ENCODE data around the gene IZUMO3.
"Not testable (repeated sequence)": the region's sequence is repeated elsewhere in the genome, so short reads cannot be mapped to it uniquely, and the experiment has no call there.

IZUMO3 gene

GRCh38 chr9:24545847-24546522, at the start of gene IZUMO3:
Gene IZUMO3 (minus strand): TSS chr9:24545897. CDS start chr9:24545649, 248 bp downstream.
- Histone ChIP-seq H3K9me3 (ENCODE audit: control insufficient read depth, insufficient read depth, low read length) (no peaks in the 10 kb centered on the region), H3K27me3 (ENCODE audit: control insufficient read depth, insufficient read depth, low read length) (no peaks in the 10 kb centered on the region; the same call in 1 of the 2 replicates), H3K27ac (ENCODE audit: low read length) (no peak within 1 kb of the TSS), H3K4me1 (ENCODE audit: control insufficient read depth, insufficient read depth, low read length) (no peaks in the 10 kb centered on the region), H3K4me3 (ENCODE audit: low read length) (no peak within 1 kb of the TSS), H3K36me3 (ENCODE audit: control insufficient read depth, insufficient read depth, low read length) (no peaks in the 10 kb centered on the region)
- DNase-seq (ENCODE audit: low read depth, low spot score) = no peak
- no CpG with 5 or more reads among the region's 3 CpGs for WGBS (ENCODE audit: insufficient coverage, insufficient read length)

- H3K27me3 ChIP-seq (ENCODE audit: control insufficient read depth, insufficient read depth, low read length) = no peaks in the 10 kb centered on the region
- WGBS (ENCODE audit: insufficient coverage, insufficient read length) = no CpG with 5 or more reads among the region's 8 CpGs
- no peak for DNase-seq (ENCODE audit: low read depth, low spot score)
- H3K4me3 ChIP-seq (ENCODE audit: low read length) = no peak overlapping the region
- H3K9me3 ChIP-seq (ENCODE audit: control insufficient read depth, insufficient read depth, low read length) = no peaks in the 10 kb centered on the region
- no peaks in the 10 kb centered on the region for H3K36me3 ChIP-seq (ENCODE audit: control insufficient read depth, insufficient read depth, low read length)
- H3K27ac ChIP-seq (ENCODE audit: low read length) = no peak overlapping the region
- no peaks in the 10 kb centered on the region for H3K4me1 ChIP-seq (ENCODE audit: control insufficient read depth, insufficient read depth, low read length)
These were observed 48.6 kb upstream of the IZUMO3 start for GRCh38 chr9:24594234-24594850.

GRCh38 chr9:24590432-24590831, 44.7 kb upstream of the IZUMO3 start:
- Histone ChIP-seq H3K27ac (ENCODE audit: low read length) (no peak overlapping the region), H3K36me3 (ENCODE audit: control insufficient read depth, insufficient read depth, low read length) (no peaks in the 10 kb centered on the region), H3K27me3 (ENCODE audit: control insufficient read depth, insufficient read depth, low read length) (no peaks in the 10 kb centered on the region), H3K9me3 (ENCODE audit: control insufficient read depth, insufficient read depth, low read length) (no peaks in the 10 kb centered on the region), H3K4me3 (ENCODE audit: low read length) (no peak overlapping the region), H3K4me1 (ENCODE audit: control insufficient read depth, insufficient read depth, low read length) (no peaks in the 10 kb centered on the region)
- DNase-seq (ENCODE audit: low read depth, low spot score) = no peak
- no CpG with 5 or more reads among the region's 1 CpG for WGBS (ENCODE audit: insufficient coverage, insufficient read length)

GRCh38 chr9:24587883-24588282, 42.2 kb upstream of the IZUMO3 start:
- no peak overlapping the region for H3K4me3 ChIP-seq (ENCODE audit: low read length)
- H3K4me1 ChIP-seq (ENCODE audit: control insufficient read depth, insufficient read depth, low read length) = no peaks in the 10 kb centered on the region
- no peak overlapping the region for H3K27ac ChIP-seq (ENCODE audit: low read length)
- WGBS (ENCODE audit: insufficient coverage, insufficient read length) = no CpG with 5 or more reads among the region's 2 CpGs
- DNase-seq (ENCODE audit: low read depth, low spot score) = no peak
- no peaks in the 10 kb centered on the region for H3K9me3 ChIP-seq (ENCODE audit: control insufficient read depth, insufficient read depth, low read length)
- H3K27me3 ChIP-seq (ENCODE audit: control insufficient read depth, insufficient read depth, low read length) = no peaks in the 10 kb centered on the region
- H3K36me3 ChIP-seq (ENCODE audit: control insufficient read depth, insufficient read depth, low read length) = no peaks in the 10 kb centered on the region

GRCh38 chr9:24582146-24583126, 36.7 kb upstream of the IZUMO3 start:
- no peak overlapping the region for H3K4me3 ChIP-seq (ENCODE audit: low read length)
- no peaks in the 10 kb centered on the region for H3K9me3 ChIP-seq (ENCODE audit: control insufficient read depth, insufficient read depth, low read length)
- no peaks in the 10 kb centered on the region for H3K4me1 ChIP-seq (ENCODE audit: control insufficient read depth, insufficient read depth, low read length)
- no peak for DNase-seq (ENCODE audit: low read depth, low spot score)
- H3K27ac ChIP-seq (ENCODE audit: low read length) = no peak overlapping the region
- H3K27me3 ChIP-seq (ENCODE audit: control insufficient read depth, insufficient read depth, low read length) = no peaks in the 10 kb centered on the region
- no CpG with 5 or more reads among the region's 6 CpGs for WGBS (ENCODE audit: insufficient coverage, insufficient read length)
- H3K36me3 ChIP-seq (ENCODE audit: control insufficient read depth, insufficient read depth, low read length) = no peaks in the 10 kb centered on the region

GRCh38 chr9:24580005-24580404, 34.3 kb upstream of the IZUMO3 start:
- not testable (repeated sequence) for H3K36me3 ChIP-seq (ENCODE audit: control insufficient read depth, insufficient read depth, low read length); H3K4me3 ChIP-seq (ENCODE audit: low read length); DNase-seq (ENCODE audit: low read depth, low spot score); H3K9me3 ChIP-seq (ENCODE audit: control insufficient read depth, insufficient read depth, low read length); H3K27me3 ChIP-seq (ENCODE audit: control insufficient read depth, insufficient read depth, low read length); H3K4me1 ChIP-seq (ENCODE audit: control insufficient read depth, insufficient read depth, low read length); H3K27ac ChIP-seq (ENCODE audit: low read length)
- no CpG with 5 or more reads among the region's 21 CpGs for WGBS (ENCODE audit: insufficient coverage, insufficient read length)

GRCh38 chr9:24572406-24572805, 26.7 kb upstream of the IZUMO3 start:
- DNase-seq (ENCODE audit: low read depth, low spot score) = no peak
- WGBS (ENCODE audit: insufficient coverage, insufficient read length) = no CpG with 5 or more reads among the region's 2 CpGs
- no peaks in the 10 kb centered on the region for H3K4me1 ChIP-seq (ENCODE audit: control insufficient read depth, insufficient read depth, low read length)
- no peak overlapping the region for H3K27ac ChIP-seq (ENCODE audit: low read length)
- no peaks in the 10 kb centered on the region for H3K27me3 ChIP-seq (ENCODE audit: control insufficient read depth, insufficient read depth, low read length)
- H3K9me3 ChIP-seq (ENCODE audit: control insufficient read depth, insufficient read depth, low read length) = no peaks in the 10 kb centered on the region
- no peak overlapping the region for H3K4me3 ChIP-seq (ENCODE audit: low read length)
- H3K36me3 ChIP-seq (ENCODE audit: control insufficient read depth, insufficient read depth, low read length) = no peaks in the 10 kb centered on the region

GRCh38 chr9:24561957-24562356, 16.3 kb upstream of the IZUMO3 start:
- Histone ChIP-seq H3K27me3 (ENCODE audit: control insufficient read depth, insufficient read depth, low read length) (no peaks in the 10 kb centered on the region), H3K4me1 (ENCODE audit: control insufficient read depth, insufficient read depth, low read length) (no peaks in the 10 kb centered on the region), H3K36me3 (ENCODE audit: control insufficient read depth, insufficient read depth, low read length) (no peaks in the 10 kb centered on the region), H3K4me3 (ENCODE audit: low read length) (no peak overlapping the region), H3K27ac (ENCODE audit: low read length) (no peak overlapping the region), H3K9me3 (ENCODE audit: control insufficient read depth, insufficient read depth, low read length) (no peaks in the 10 kb centered on the region)
- no CpG with 5 or more reads among the region's 3 CpGs for WGBS (ENCODE audit: insufficient coverage, insufficient read length)
- no peak for DNase-seq (ENCODE audit: low read depth, low spot score)

- no peak overlapping the region for H3K27ac ChIP-seq (ENCODE audit: low read length)
These were observed 7.5 kb upstream of the IZUMO3 start for GRCh38 chr9:24553183-24553552.

GRCh38 chr9:24552526-24553182, 7.0 kb upstream of the IZUMO3 start:
- Histone ChIP-seq H3K4me1 (ENCODE audit: control insufficient read depth, insufficient read depth, low read length) (no peaks in the 10 kb centered on the region), H3K27ac (ENCODE audit: low read length) (no peak overlapping the region), H3K4me3 (ENCODE audit: low read length) (no peak overlapping the region), H3K9me3 (ENCODE audit: control insufficient read depth, insufficient read depth, low read length) (no peaks in the 10 kb centered on the region), H3K27me3 (ENCODE audit: control insufficient read depth, insufficient read depth, low read length) (no peaks in the 10 kb centered on the region), H3K36me3 (ENCODE audit: control insufficient read depth, insufficient read depth, low read length) (no peaks in the 10 kb centered on the region)
- no CpG with 5 or more reads among the region's 9 CpGs for WGBS (ENCODE audit: insufficient coverage, insufficient read length)
- no peak for DNase-seq (ENCODE audit: low read depth, low spot score)

More at GRCh38 chr9:24553183-24553552, 7.5 kb upstream of the IZUMO3 start:
- no CpG with 5 or more reads among the region's 2 CpGs for WGBS (ENCODE audit: insufficient coverage, insufficient read length)
- Histone ChIP-seq H3K36me3 (ENCODE audit: control insufficient read depth, insufficient read depth, low read length) (no peaks in the 10 kb centered on the region), H3K9me3 (ENCODE audit: control insufficient read depth, insufficient read depth, low read length) (no peaks in the 10 kb centered on the region), H3K4me1 (ENCODE audit: control insufficient read depth, insufficient read depth, low read length) (no peaks in the 10 kb centered on the region), H3K4me3 (ENCODE audit: low read length) (no peak overlapping the region), H3K27me3 (ENCODE audit: control insufficient read depth, insufficient read depth, low read length) (no peaks in the 10 kb centered on the region)
- DNase-seq (ENCODE audit: low read depth, low spot score) = no peak
